Mucosa of rectum (tissue), 2 donors: ENCODE measurements around the gene DDX39B.
"Not testable (repeated sequence)": the region's sequence is repeated elsewhere in the genome, so short reads cannot be mapped to it uniquely, and the experiment has no call there.

Experiments used
- H3K27ac ChIP-seq, 2 donors: one replicate each; pipeline ENCODE4 v1.7.0; 2013; ENCODE audit warnings: inconsistent platforms in 2 of 2, low read depth in 2 of 2, low read length in 2 of 2
- H3K27me3 ChIP-seq, 2 donors: one replicate each; pipeline ENCODE4 v1.7.0; 2013; ENCODE audit warnings: low read length in 2 of 2; ENCODE audit not compliant: control insufficient read depth in 2 of 2, insufficient read depth in 2 of 2
- H3K36me3 ChIP-seq, 2 donors: one replicate each; pipeline ENCODE4 v1.7.0; 2013; ENCODE audit warnings: low read length in 2 of 2; ENCODE audit not compliant: control insufficient read depth in 2 of 2, insufficient read depth in 2 of 2
- H3K4me1 ChIP-seq, 2 donors: one replicate each; pipeline ENCODE4 v1.7.0; 2013; ENCODE audit warnings: low read length in 2 of 2, mild to moderate bottlenecking in 1 of 2; ENCODE audit not compliant: control insufficient read depth in 2 of 2, insufficient read depth in 2 of 2
- H3K4me3 ChIP-seq, 2 donors: one replicate each; pipeline ENCODE4 v1.7.0; 2013; ENCODE audit warnings: low read length in 2 of 2
- H3K9ac ChIP-seq, 2 donors: one replicate each; pipeline ENCODE4 v1.7.0; 2013; ENCODE audit warnings: low read length in 2 of 2, low read depth in 1 of 2, mild to moderate bottlenecking in 1 of 2
- H3K9me3 ChIP-seq, 2 donors: one replicate each; pipeline ENCODE4 v1.7.0; 2013; ENCODE audit warnings: low read length in 2 of 2; ENCODE audit not compliant: control insufficient read depth in 2 of 2
- donor health status: healthy.
- donor health status: Normal muscosa, but diverticular disease.

DDX39B gene

GRCh38 chr6:31528821-31529328 lies 12.9 kb downstream of the DDX39B start, which contains the start of gene MCCD1:
Gene MCCD1 (plus strand): TSS chr6:31528962. CDS start chr6:31529015, 53 bp downstream.
- Histone ChIP-seq H3K9ac (no peak within 1 kb of the TSS), H3K27ac (no peak within 1 kb of the TSS), H3K4me1 (no peaks in the 10 kb centered on the region), H3K36me3 (peaks cover 38% of the 10 kb centered on the region in 2 donors), H3K27me3 (no peaks in the 10 kb centered on the region), H3K4me3 (no peak within 1 kb of the TSS), H3K9me3 (no peaks in the 10 kb centered on the region)

DNA sequence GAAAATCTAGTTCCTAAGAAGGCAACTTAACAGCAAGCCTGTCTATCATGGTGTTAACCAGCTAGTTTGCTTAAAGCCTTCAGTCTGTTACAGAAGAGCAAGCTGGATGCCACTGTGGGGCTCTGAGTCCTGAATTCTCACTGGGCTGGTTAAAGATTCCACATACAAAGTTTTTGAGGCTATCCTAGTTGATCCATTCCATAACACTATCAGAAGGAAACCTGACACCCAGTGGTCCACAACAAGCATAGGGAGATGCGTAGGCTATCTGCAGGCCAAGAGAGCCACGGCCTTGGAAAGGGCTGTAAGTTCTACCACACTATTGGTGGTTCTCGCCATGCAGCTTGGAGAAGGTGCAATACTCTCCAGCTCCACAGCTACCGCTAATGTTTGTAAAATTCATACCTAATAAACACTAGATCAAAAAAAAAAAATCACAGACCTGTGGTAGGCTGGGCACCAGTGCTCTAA lies 13.5 kb downstream of the DDX39B start:
- H3K27me3 ChIP-seq, result no peaks in the 10 kb centered on the region
- H3K4me3 ChIP-seq, result no peak overlapping the region
- H3K27ac ChIP-seq, result no peak overlapping the region

DNA sequence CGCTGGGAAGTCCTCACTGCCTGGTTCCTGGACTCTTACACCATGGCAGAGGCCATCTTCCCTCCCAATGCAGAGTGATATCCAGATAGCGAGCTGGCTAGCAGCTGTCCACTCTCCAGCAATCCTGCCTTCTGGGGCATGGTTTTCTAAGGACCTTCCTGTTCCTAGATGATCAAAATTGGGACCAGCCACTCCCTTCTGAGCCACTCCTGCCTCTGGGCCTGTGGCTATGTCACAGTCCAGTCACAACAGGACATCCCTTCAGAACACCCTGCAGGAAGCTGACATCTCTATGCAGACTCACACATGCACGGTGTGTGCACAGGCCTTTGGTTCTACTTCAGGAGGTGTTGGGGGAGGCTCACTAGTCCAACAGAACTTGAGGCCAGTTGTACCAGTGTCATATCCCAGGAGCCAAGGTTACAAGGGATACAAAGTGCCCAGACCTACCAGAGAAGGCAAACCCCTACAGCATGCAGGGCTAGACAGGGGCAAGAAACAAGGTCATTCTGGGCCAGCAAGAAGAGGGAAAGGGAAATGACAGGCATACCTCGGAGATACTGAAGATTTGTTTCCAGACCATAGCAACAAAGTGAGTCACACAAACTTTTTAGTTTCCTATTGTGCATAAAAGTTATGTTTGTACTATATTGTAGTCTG lies 15.7 kb downstream of the DDX39B start:
- H3K9ac ChIP-seq, result no peak overlapping the region
- H3K36me3 ChIP-seq, result peaks cover 12 to 14% of the 10 kb centered on the region in 2 donors
- H3K27me3 ChIP-seq, result no peaks in the 10 kb centered on the region
- H3K4me1 ChIP-seq, result no peaks in the 10 kb centered on the region
- no peak overlapping the region for H3K4me3 ChIP-seq
- no peaks in the 10 kb centered on the region for H3K9me3 ChIP-seq
- H3K27ac ChIP-seq, result no peak overlapping the region

More for the DNA sequence above, 13.5 kb downstream of the DDX39B start:
- Histone ChIP-seq H3K36me3 (peaks cover 32% of the 10 kb centered on the region in 2 donors), H3K9me3 (no peaks in the 10 kb centered on the region), H3K9ac (no peak overlapping the region), H3K4me1 (no peaks in the 10 kb centered on the region)

- Histone ChIP-seq H3K4me1 (no peaks in the 10 kb centered on the region), H3K27ac (no peak overlapping the region), H3K36me3 (peaks cover 7 to 9% of the 10 kb centered on the region in 2 donors), H3K27me3 (no peaks in the 10 kb centered on the region), H3K9me3 (no peaks in the 10 kb centered on the region), H3K4me3 (no peak overlapping the region), H3K9ac (no peak overlapping the region)
Observed at GRCh38 chr6:31525553-31525931, 16.3 kb downstream of the DDX39B start.

DNA sequence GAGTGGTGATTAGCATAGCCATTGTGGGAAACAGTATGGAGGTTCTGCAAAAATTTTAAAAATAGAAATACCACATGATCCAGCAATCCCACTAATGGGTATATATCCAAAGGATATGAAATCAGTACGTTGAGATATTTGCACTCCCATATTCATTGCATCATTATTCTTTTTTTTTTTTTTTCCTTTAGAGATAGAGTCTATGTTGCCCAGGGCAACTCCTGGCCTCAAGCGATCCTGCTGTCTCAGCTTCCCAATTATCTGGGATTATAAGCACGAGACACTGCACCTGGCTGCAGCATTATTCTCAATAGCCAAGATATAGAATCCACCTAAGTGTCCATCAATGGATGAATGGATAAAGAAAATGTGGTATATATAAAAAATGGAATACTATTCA lies 20.0 kb downstream of the DDX39B start:
- no peaks in the 10 kb centered on the region for H3K9me3 ChIP-seq
- no peak overlapping the region for H3K27ac ChIP-seq
- no peaks in the 10 kb centered on the region for H3K27me3 ChIP-seq
- no peaks in the 10 kb centered on the region for H3K4me1 ChIP-seq
- no peaks in the 10 kb centered on the region for H3K36me3 ChIP-seq
- no peak overlapping the region for H3K9ac ChIP-seq
- H3K4me3 ChIP-seq, result no peak overlapping the region

GRCh38 chr6:31513456-31514165 lies 28.2 kb downstream of the DDX39B start:
- H3K9ac ChIP-seq, result no peak overlapping the region
- no peaks in the 10 kb centered on the region for H3K36me3 ChIP-seq
- H3K27me3 ChIP-seq, result peaks cover 0 to 2% of the 10 kb centered on the region in 2 donors

GRCh38 chr6:31510007-31510406 lies 31.8 kb downstream of the DDX39B start:
- H3K9me3 ChIP-seq, result no peaks in the 10 kb centered on the region
- H3K4me3 ChIP-seq, result no peak overlapping the region
- no peak overlapping the region for H3K9ac ChIP-seq
- H3K36me3 ChIP-seq, result peaks cover 4 to 9% of the 10 kb centered on the region in 2 donors
- H3K27ac ChIP-seq, result no peak overlapping the region
- no peaks in the 10 kb centered on the region for H3K4me1 ChIP-seq
- no peaks in the 10 kb centered on the region for H3K27me3 ChIP-seq

More at GRCh38 chr6:31513456-31514165, 28.2 kb downstream of the DDX39B start:
- no peaks in the 10 kb centered on the region for H3K4me1 ChIP-seq
- H3K4me3 ChIP-seq, result no peak overlapping the region
- no peak overlapping the region for H3K27ac ChIP-seq
- H3K9me3 ChIP-seq, result no peaks in the 10 kb centered on the region

DNA sequence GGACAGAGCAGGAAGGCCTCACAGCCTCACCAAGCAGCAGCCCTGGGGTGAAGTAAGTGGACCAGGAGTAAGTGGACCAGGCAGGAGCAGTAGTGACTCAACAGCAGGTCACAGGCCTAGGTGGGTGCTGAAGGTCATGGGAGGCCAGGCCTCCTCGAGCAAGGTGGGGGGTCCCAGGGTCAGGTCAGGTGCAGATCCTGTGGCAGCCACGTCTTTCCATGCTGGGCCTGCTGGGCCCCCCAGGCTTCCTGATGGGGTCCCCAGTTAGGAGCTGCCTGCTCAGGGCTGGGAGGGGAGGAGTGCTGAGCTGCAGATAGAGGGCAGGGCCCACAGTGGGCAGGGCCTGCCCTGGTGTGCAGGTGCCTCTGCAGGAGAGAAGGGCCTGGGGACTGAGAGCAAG lies 32.8 kb downstream of the DDX39B start:
- not testable (repeated sequence) for H3K27me3 ChIP-seq, H3K9ac ChIP-seq, H3K36me3 ChIP-seq, H3K27ac ChIP-seq, H3K9me3 ChIP-seq, H3K4me3 ChIP-seq, H3K4me1 ChIP-seq

GRCh38 chr6:31502586-31502985 lies 39.2 kb downstream of the DDX39B start:
- Histone ChIP-seq H3K9ac (no peak overlapping the region), H3K36me3 (peaks cover 4 to 9% of the 10 kb centered on the region in 2 donors), H3K4me3 (no peak overlapping the region)

GRCh38 chr6:31499648-31500047 lies 42.2 kb downstream of the DDX39B start:
- H3K9me3 ChIP-seq, H3K36me3 ChIP-seq, H3K4me3 ChIP-seq, H3K9ac ChIP-seq, H3K27me3 ChIP-seq, H3K27ac ChIP-seq: not testable (repeated sequence)
- H3K4me1 ChIP-seq, result peaks cover 15% of the 10 kb centered on the region in 2 donors

More at GRCh38 chr6:31502586-31502985, 39.2 kb downstream of the DDX39B start:
- Histone ChIP-seq H3K27ac (no peak overlapping the region), H3K9me3 (no peaks in the 10 kb centered on the region), H3K4me1 (peaks cover 5 to 9% of the 10 kb centered on the region in 2 donors), H3K27me3 (peaks cover 0 to 5% of the 10 kb centered on the region in 2 donors)
